Measurements from ENCODE around the gene POLR1C. TPM values are rescaled to one million over a fixed set of nuclear protein-coding genes. Genes with fewer than 3 reads are reported as not detected.
"Not testable (repeated sequence)": the region's sequence is repeated elsewhere in the genome, so short reads cannot be mapped to it uniquely, and the experiment has no call there.

Gene POLR1C
- 100 to 1,000 TPM; 106 to 111 TPM for total RNA-seq

- CTCF ChIA-PET, result interaction anchor here (0.6 to 2.5 kb wide), 5 partner anchors 9 to 254 kb away, joined by 3 to 16 read pairs (median 3); no protein-coding TSS in a partner anchor
- POLR2A ChIA-PET, result interaction anchor here (0.6 to 1.0 kb wide), 3 partner anchors 9 to 61 kb away, joined by 3 to 7 read pairs (median 5); partner anchors contain the start of gene DLK2
Measured at GRCh38 chr6:43516697-43517504, at the start of gene POLR1C, which contains the start of gene YIPF3. Gene POLR1C, plus strand, starts transcription at chr6:43517089. Its CDS starts 21 bp downstream, at chr6:43517110. Gene YIPF3, minus strand, starts transcription at chr6:43516926. Its CDS starts 119 bp downstream, at chr6:43516807.

- CTCF ChIA-PET, POLR2A ChIA-PET: not testable (repeated sequence)
Measured at GRCh38 chr6:43467265-43467664, 49.6 kb upstream of the POLR1C start.

- POLR2A ChIA-PET, result no interaction called here
- CTCF ChIA-PET, result no interaction called here
Measured at GRCh38 chr6:43467752-43468151, 49.1 kb upstream of the POLR1C start.

- ChIA-PET POLR2A (no interaction called here), CTCF (no interaction called here)
Measured at GRCh38 chr6:43468240-43468639, 48.6 kb upstream of the POLR1C start.

GRCh38 chr6:43468748-43469681 is 47.9 kb upstream of the POLR1C start:
- POLR2A ChIA-PET, result interaction anchor here (0.6 kb wide), 1 partner anchor 29 kb away, joined by 3 read pairs; no protein-coding TSS in a partner anchor
- CTCF ChIA-PET, result interaction anchor here (1.2 kb wide), 1 partner anchor 12 kb away, joined by 3 read pairs; no protein-coding TSS in a partner anchor

GRCh38 chr6:43469947-43470346 is 46.9 kb upstream of the POLR1C start:
- POLR2A ChIA-PET, result no interaction called here
- CTCF ChIA-PET, result interaction anchor here (1.2 kb wide), 1 partner anchor 13 kb away, joined by 3 read pairs; no protein-coding TSS in a partner anchor

GRCh38 chr6:43471399-43471798 is 45.5 kb upstream of the POLR1C start:
- CTCF ChIA-PET, result interaction anchor here (1.2 to 1.4 kb wide), 2 partner anchors 15 to 35 kb away, joined by 4 to 6 read pairs; partner anchors contain the start of gene DLK2
- POLR2A ChIA-PET, result interaction anchor here (0.7 kb wide), 2 partner anchors 89 to 274 kb away, joined by 3 read pairs; no protein-coding TSS in a partner anchor

GRCh38 chr6:43472515-43472914 is 44.4 kb upstream of the POLR1C start:
- ChIA-PET POLR2A (no interaction called here), CTCF (interaction anchor here (1.2 kb wide), 1 partner anchor 17 kb away, joined by 4 read pairs; the partner anchor contains the start of gene DLK2)

- POLR2A ChIA-PET, result no interaction called here
- CTCF ChIA-PET, result interaction anchor here (1.5 kb wide), 1 partner anchor 12 kb away, joined by 3 read pairs; no protein-coding TSS in a partner anchor
Measured at GRCh38 chr6:43475516-43475915, 41.4 kb upstream of the POLR1C start.

GRCh38 chr6:43476746-43477145 is 40.1 kb upstream of the POLR1C start:
- ChIA-PET POLR2A (interaction anchor here (0.6 to 1.6 kb wide), 7 partner anchors 9 to 272 kb away, joined by 3 to 8 read pairs (median 4); partner anchors contain the start of gene DLK2), CTCF (interaction anchor here (1.0 to 1.5 kb wide), 3 partner anchors 21 to 90 kb away, joined by 3 read pairs; partner anchors contain the start of gene DLK2)

GRCh38 chr6:43477235-43478007 is 39.5 kb upstream of the POLR1C start, which contains the start of gene TJAP1:
Gene TJAP1, plus strand, starts transcription at chr6:43477570. Its CDS starts 21,432 bp downstream, at chr6:43499002.
- CTCF ChIA-PET, result interaction anchor here (0.6 to 1.5 kb wide), 6 partner anchors 22 to 94 kb away, joined by 3 to 4 read pairs (median 3); partner anchors contain the start of gene DLK2
- POLR2A ChIA-PET, result interaction anchor here (0.6 to 1.6 kb wide), 11 partner anchors 8 to 334 kb away, joined by 3 to 8 read pairs (median 4); partner anchors contain the start of genes ABCC10, CUL9 and DLK2

GRCh38 chr6:43478008-43478372 is 38.9 kb upstream of the POLR1C start:
- ChIA-PET POLR2A (interaction anchor here (0.6 to 1.6 kb wide), 4 partner anchors 23 to 334 kb away, joined by 3 to 7 read pairs (median 4); partner anchors contain the start of genes ABCC10, CUL9 and DLK2), CTCF (interaction anchor here (0.6 to 1.5 kb wide), 5 partner anchors 23 to 94 kb away, joined by 3 to 4 read pairs (median 3); partner anchors contain the start of gene DLK2)

GRCh38 chr6:43481075-43481474 is 35.8 kb upstream of the POLR1C start:
- CTCF ChIA-PET, result interaction anchor here (0.6 to 1.5 kb wide), 3 partner anchors 53 to 497 kb away, joined by 3 to 6 read pairs (median 5); partner anchors contain the start of gene ABCC10
- POLR2A ChIA-PET, result interaction anchor here (0.6 kb wide), 1 partner anchor 29 kb away, joined by 8 read pairs; no protein-coding TSS in a partner anchor

GRCh38 chr6:43481591-43482236 is 35.2 kb upstream of the POLR1C start:
- ChIA-PET POLR2A (interaction anchor here (0.6 kb wide), 1 partner anchor 28 kb away, joined by 8 read pairs; no protein-coding TSS in a partner anchor), CTCF (interaction anchor here (0.6 to 1.5 kb wide), 3 partner anchors 54 to 498 kb away, joined by 3 to 6 read pairs (median 5); partner anchors contain the start of gene ABCC10)

- POLR2A ChIA-PET, result interaction anchor here (0.7 kb wide), 1 partner anchor 225 kb away, joined by 3 read pairs; no protein-coding TSS in a partner anchor
- CTCF ChIA-PET, result interaction anchor here (1.2 kb wide), 1 partner anchor 19 kb away, joined by 3 read pairs; no protein-coding TSS in a partner anchor
Measured at GRCh38 chr6:43488667-43489276, 28.1 kb upstream of the POLR1C start.

GRCh38 chr6:43489277-43490072 is 27.4 kb upstream of the POLR1C start:
- POLR2A ChIA-PET, result interaction anchor here (0.7 kb wide), 1 partner anchor 226 kb away, joined by 3 read pairs; no protein-coding TSS in a partner anchor
- CTCF ChIA-PET, result interaction anchor here (1.2 kb wide), 1 partner anchor 18 kb away, joined by 3 read pairs; no protein-coding TSS in a partner anchor
